Heart left ventricle (tissue), 16 donors: ENCODE measurements around the gene LYSMD3. TPM values are rescaled to one million over a fixed set of nuclear protein-coding genes. Genes with fewer than 3 reads are reported as not detected.
"Not testable (repeated sequence)": the region's sequence is repeated elsewhere in the genome, so short reads cannot be mapped to it uniquely, and the experiment has no call there.

Experiments
- ATAC-seq, 4 donors: fragments of 200-7000 bp; cut with Tn5 transposase; one replicate each; pipeline ENCODE4 v1.9.1; 2020 to 2022; ENCODE audit warnings: moderate library complexity in 4 of 4, mild to moderate bottlenecking in 3 of 4, moderate number of reproducible peaks in 1 of 4
- DNase-seq, 5 donors: peaks; one replicate each; pipeline ENCODE4 v3.0.0-alpha.2; 2020
- H3K27ac ChIP-seq, 12 donors: fragments of 200-600 bp; sonication (generic) in 4 of 12; one replicate each; pipeline versions ENCODE4 v1.5.0 to v1.8.0; 2016 to 2022; ENCODE audit warnings: mild to moderate bottlenecking in 2 of 12
- H3K27me3 ChIP-seq, 9 donors: fragments of 200-600 bp; sonication (generic) in 2 of 9; one replicate each; pipeline versions ENCODE4 v1.5.1 to v1.8.0; 2016 to 2022; ENCODE audit warnings: mild to moderate bottlenecking in 3 of 9
- H3K36me3 ChIP-seq, 9 donors: fragments of 200-600 bp; sonication (generic) in 2 of 9; one replicate each; pipeline versions ENCODE4 v1.5.0 to v1.8.0; 2018 to 2022; ENCODE audit warnings: mild to moderate bottlenecking in 2 of 9
- H3K4me1 ChIP-seq, 12 donors: fragments of 200-600 bp; sonication (generic) in 4 of 12; one replicate each; pipeline versions ENCODE4 v1.5.0 to v1.8.0; 2016 to 2022; ENCODE audit warnings: mild to moderate bottlenecking in 3 of 12
- H3K4me3 ChIP-seq, 12 donors: fragments of 200-600 bp; sonication (generic) in 4 of 12; one replicate each; pipeline versions ENCODE4 v1.5.0 to v1.8.0; 2017 to 2022; ENCODE audit warnings: mild to moderate bottlenecking in 9 of 12, moderate library complexity in 4 of 12
- H3K9me3 ChIP-seq, 12 donors: fragments of 200-600 bp; sonication (generic) in 4 of 12; one replicate each; pipeline versions ENCODE4 v1.5.0 to v1.8.0; 2016 to 2022; ENCODE audit warnings: mild to moderate bottlenecking in 1 of 12
- POLR2A ChIP-seq, 2 donors: fragments of 450-650 bp; IDR thresholded peaks; one replicate each; pipeline ENCODE4 v1.6.1; 2017; ENCODE audit warnings: antibody characterized with exemption in 2 of 2, mild to moderate bottlenecking in 2 of 2, moderate library complexity in 2 of 2
- WGBS, 4 donors: extraction: QIAGEN DNeasy Blood & Tissue Kit in 2 of 4; methylation state at CpG; one replicate each; pipeline versions ENCODE4 v1.1.5 to v1.1.7; 2013 to 2018; 5-methylcytosine and 5-hydroxymethylcytosine counted together
- intact Hi-C, 10 donors: fragments of 100-400 bp; cut with DNase I; formaldehyde crosslinking; loops; one replicate each; pipeline versions ENCODE4 v1.11.1 to v1.14.2; 2022
- long read RNA-seq, 3 donors: library from polyadenylated mRNA; unstranded; transcript quantifications; one replicate each; pipeline ENCODE4 v2.0.0, GENCODE V29; 2020 to 2021
- polyA plus RNA-seq, 2 donors: library from polyadenylated mRNA; stranded (reverse); fragments of 200-250 nt; gene quantifications; one replicate each; pipeline ENCODE4 v1.2.3, GENCODE V29; 2013
- total RNA-seq, 9 donors: library from RNA; depleted of rRNA in 2 of 9; stranded (reverse); fragments of >200 nt in 2 of 9; fragmentation: NEBNext Ultra II Directional in 3 of 9; extraction: Animal tissue kit (Norgen Biotek cat#: 25700) in 3 of 9; gene quantifications; one replicate each; pipeline versions ENCODE4 v1.1.0 to v1.2.4, GENCODE V29; 2016 to 2023
- TF ChIP-seq, protein P1 (sequence below), 12 donors: fragments of 200-600 bp; sonication (generic) in 4 of 12; IDR thresholded peaks; one replicate each; pipeline versions ENCODE4 v1.5.0 to v1.8.0; 2018 to 2022; ENCODE audit warnings: antibody characterized with exemption in 12 of 12, mild to moderate bottlenecking in 5 of 12
- donor health status: ischemic (EF 13 %, LVEDD 7.1; RV severe dilation, severe dysfunction).
- donor health status: healthy with polysubstance abuse.
- donor health status: DM: no; HTN: yes; CAD: no.
- donor health status: DM: no; HTN: no; CAD: no.
- donor health status: ischemic (EF 25% LVEDD 6.9; RV normal size, moderate dysfunction).
- donor health status: ischemic (EF 25% LVEDD 5.7; RV mildly dilated, moderate dysfunction).
- donor health status: healthy.
- donor health status: DM: yes; HTN: yes; CAD: no.
- donor health status: ischemic (EF 35%, LVEDD 5.7; RV mildly dilated, moderate dysfunction).
- donor health status: nonischemic (EF 11% LVEDD 7.7; RV severe dilation, severe dysfunction).
- donor health status: DM: yes; HTN: yes; CAD: no.
- donor health status: PGD.
- donor health status: ischemic (EF 29% LVEDD 5.4; RV normal size, mild dysfunction).
- donor health status: nonischemic (EF 23%, LVEDD 6.1; RV moderate dilation, normal function).

The LYSMD3 gene
- total RNA-seq = 10 to 100 TPM; 13.1 to 23.3 (median 18.4) TPM
- polyA plus RNA-seq = 10 to 100 TPM in 1 of 2 donors, 1 to 10 TPM in 1; 5.4 to 20.4 TPM
- long read RNA-seq, donor 1, full-length matches to known transcripts = 17 of 28 reads
- long read RNA-seq, donor 1, partial matches to known transcripts = 0 of 28 reads
- long read RNA-seq, donor 1, other reads (novel, unspliced or antisense) = 11 of 28 reads
- long read RNA-seq, donor 2, full-length matches to known transcripts = 32 of 42 reads
- long read RNA-seq, donor 2, partial matches to known transcripts = 3 of 42 reads
- long read RNA-seq, donor 2, other reads (novel, unspliced or antisense) = 7 of 42 reads
- long read RNA-seq, donor 3, full-length matches to known transcripts = 31 of 36 reads
- long read RNA-seq, donor 3, partial matches to known transcripts = 0 of 36 reads
- long read RNA-seq, donor 3, other reads (novel, unspliced or antisense) = 5 of 36 reads

DNA sequence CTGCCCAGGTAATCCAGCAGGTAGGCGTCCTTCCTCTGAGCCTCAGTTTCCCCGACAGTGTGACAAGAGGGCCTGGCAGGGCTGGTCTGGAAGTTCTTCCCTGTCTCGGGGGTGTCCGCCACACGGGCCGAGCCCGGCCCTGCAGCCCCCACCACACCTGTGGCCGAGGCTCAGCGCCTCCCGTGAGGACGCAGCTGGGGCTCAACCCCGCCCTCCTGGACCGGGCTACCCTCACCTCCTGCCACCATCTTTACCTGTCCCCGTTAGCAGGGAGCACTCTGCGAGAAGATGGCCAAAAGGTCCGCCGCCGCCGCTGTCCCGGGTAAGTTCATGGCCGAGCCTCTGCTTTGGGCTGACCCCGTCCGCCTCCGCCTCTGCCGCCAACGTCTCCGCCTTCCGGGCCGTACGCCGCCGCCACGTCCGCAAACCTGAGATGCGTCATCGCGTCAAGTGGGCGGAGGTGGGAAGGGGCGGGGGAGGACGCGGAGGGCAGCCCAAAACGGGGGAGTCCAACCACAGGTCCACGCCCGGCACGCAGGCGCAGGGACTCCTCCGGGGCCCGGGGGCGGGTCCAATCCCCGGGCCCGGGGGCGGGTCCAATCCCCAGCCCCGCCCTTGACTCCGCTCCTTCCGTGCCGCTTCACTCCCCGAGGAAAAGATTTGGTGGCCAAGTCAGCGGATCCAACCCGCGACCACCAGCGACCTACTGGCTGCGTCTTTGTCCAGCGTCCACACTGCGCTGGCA, at the start of gene LYSMD3:
LYSMD3 (minus strand) TSS at position 391 of the 745 bp plus-strand sequence. CDS start 4,295 bp downstream, outside the sequence.
- no peaks in the 10 kb centered on the region for H3K9me3 ChIP-seq
- peak; percentile 99 to 100 (median 100) for ATAC-seq
- peaks cover 0 to 34% (median 27%) of the 10 kb centered on the region in 12 donors for H3K4me1 ChIP-seq
- peaks cover 0 to 15% (median 9%) of the 10 kb centered on the region in 9 donors for H3K36me3 ChIP-seq
- TF ChIP-seq, protein P1, sequence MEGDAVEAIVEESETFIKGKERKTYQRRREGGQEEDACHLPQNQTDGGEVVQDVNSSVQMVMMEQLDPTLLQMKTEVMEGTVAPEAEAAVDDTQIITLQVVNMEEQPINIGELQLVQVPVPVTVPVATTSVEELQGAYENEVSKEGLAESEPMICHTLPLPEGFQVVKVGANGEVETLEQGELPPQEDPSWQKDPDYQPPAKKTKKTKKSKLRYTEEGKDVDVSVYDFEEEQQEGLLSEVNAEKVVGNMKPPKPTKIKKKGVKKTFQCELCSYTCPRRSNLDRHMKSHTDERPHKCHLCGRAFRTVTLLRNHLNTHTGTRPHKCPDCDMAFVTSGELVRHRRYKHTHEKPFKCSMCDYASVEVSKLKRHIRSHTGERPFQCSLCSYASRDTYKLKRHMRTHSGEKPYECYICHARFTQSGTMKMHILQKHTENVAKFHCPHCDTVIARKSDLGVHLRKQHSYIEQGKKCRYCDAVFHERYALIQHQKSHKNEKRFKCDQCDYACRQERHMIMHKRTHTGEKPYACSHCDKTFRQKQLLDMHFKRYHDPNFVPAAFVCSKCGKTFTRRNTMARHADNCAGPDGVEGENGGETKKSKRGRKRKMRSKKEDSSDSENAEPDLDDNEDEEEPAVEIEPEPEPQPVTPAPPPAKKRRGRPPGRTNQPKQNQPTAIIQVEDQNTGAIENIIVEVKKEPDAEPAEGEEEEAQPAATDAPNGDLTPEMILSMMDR (IDR thresholded peaks at IDR 0.05) = no peak
- peak in 1 of 2 donors; percentile 85 for TF ChIP-seq POLR2A (IDR thresholded peaks at IDR 0.05)
- 0% methylated on average over 33 to 64 of the region's 64 CpGs for WGBS, 4 donors
- H3K4me3 ChIP-seq = peak within 1 kb of the TSS; percentile 79 to 99 (median 94)
- H3K27ac ChIP-seq = peak within 1 kb of the TSS; percentile 84 to 98 (median 96)
- intact Hi-C loops = loop anchor here (1.0 to 10.0 kb wide), 9 partner anchors 52 to 121 kb away; partner anchors contain the start of genes MBLAC2 (in 6 of the 10), POLR3G (in 6 of the 10) and CETN3 (in 2 of the 10)
- peaks cover 0 to 11% (median 0%) of the 10 kb centered on the region in 9 donors for H3K27me3 ChIP-seq
- peak; percentile 98 to 99 (median 98) for DNase-seq

DNA sequence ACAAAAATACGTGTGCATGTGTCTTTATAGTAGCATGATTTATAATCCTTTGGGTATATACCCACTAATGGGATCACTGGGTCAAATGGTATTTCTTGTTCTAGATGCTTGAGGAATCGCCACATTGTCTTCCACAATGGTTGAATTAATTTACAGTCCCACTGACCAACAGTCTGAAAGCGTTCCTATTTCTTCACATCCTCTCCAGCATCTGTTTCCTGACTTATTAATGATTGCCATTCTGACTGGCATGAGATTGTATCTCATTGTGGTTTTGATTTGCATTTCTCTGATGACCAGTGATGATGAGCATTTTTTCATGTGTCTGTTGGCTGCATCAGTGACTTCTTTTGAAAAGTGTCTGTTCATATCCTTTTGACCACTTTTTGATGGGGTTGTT, 47.2 kb upstream of the LYSMD3 start:
- H3K27ac ChIP-seq, H3K4me1 ChIP-seq, intact Hi-C loops, H3K4me3 ChIP-seq, H3K27me3 ChIP-seq, DNase-seq, H3K36me3 ChIP-seq, ATAC-seq: not testable (repeated sequence)
- peaks cover 0 to 26% (median 2%) of the 10 kb centered on the region in 12 donors for H3K9me3 ChIP-seq
- WGBS, 4 donors = 78 to 88% (median 87%) methylated on average over 3 of the region's 3 CpGs

DNA sequence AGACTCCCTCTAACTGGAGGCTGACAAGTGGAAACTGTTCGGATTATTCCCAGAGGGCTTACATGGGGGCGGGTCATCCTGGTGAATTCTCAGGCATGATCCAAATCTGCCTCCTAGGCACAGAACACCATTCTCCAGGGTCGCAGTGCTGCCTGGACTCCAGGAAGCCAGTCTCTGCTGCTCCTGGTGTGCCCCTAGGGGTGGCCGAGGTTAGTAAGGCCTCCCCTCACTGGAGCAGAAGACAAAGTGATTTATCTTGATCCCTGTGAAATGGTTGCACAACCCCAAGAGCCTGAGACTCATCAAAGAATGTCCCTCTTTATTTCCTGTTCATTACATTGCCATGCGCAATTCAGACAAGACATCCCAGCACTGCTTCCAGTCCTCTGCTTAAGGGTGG, 46.3 kb upstream of the LYSMD3 start:
- ATAC-seq = no peak
- H3K4me1 ChIP-seq = no peaks in the 10 kb centered on the region

DNA sequence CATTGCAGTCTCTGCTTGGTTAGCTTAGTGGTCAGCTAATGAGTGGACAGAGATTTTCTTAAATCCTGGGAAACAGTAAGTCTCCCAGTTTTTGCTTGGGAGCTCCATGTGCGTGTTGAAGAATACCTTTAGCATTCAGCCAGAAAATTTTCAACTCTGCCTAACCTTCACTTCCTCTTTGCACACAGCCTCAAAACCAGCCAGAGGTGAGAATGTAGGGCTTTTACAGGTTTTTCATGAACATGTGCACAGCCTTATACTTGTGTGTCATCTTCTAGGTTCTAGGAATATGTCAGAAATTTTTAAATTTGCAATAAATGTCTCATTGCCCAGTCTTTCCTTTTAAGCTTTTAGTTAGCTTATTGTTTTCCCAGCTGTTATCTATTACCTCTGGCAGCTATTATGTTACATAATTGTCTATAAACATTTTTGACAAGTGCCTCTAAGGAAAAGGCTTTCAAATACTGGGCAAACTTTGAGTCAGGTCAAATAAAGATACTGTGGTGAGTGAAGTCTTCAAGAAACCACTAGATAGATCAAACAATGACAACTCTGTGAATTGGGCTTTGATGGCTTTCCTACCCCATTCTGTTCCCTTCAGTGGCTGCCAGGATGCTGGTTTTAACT, 41.9 kb upstream of the LYSMD3 start:
- Histone ChIP-seq H3K27me3 (peaks cover 0 to 3% (median 0%) of the 10 kb centered on the region in 9 donors), H3K27ac (no peak overlapping the region), H3K4me1 (no peaks in the 10 kb centered on the region), H3K36me3 (no peaks in the 10 kb centered on the region), H3K9me3 (peaks cover 0 to 23% (median 0%) of the 10 kb centered on the region in 12 donors), H3K4me3 (no peak overlapping the region)
- DNase-seq = no peak
- intact Hi-C loops = no loop called here
- ATAC-seq = no peak
- TF ChIP-seq, protein P1 (IDR thresholded peaks at IDR 0.05) = no peak
- TF ChIP-seq POLR2A (IDR thresholded peaks at IDR 0.05) = no peak
- WGBS, 4 donors = 87 to 96% (median 93%) methylated on average over 1 of the region's 1 CpG

More for the DNA sequence above, 46.3 kb upstream of the LYSMD3 start:
- Histone ChIP-seq H3K27ac (no peak overlapping the region), H3K36me3 (no peaks in the 10 kb centered on the region), H3K4me3 (no peak overlapping the region), H3K27me3 (peaks cover 0 to 3% (median 0%) of the 10 kb centered on the region in 9 donors), H3K9me3 (peaks cover 0 to 28% (median 2%) of the 10 kb centered on the region in 12 donors)
- TF ChIP-seq, protein P1 (IDR thresholded peaks at IDR 0.05) = no peak
- no peak for TF ChIP-seq POLR2A (IDR thresholded peaks at IDR 0.05)
- WGBS, 4 donors = 75 to 89% (median 80%) methylated on average over 4 to 5 of the region's 5 CpGs
- intact Hi-C loops = no loop called here
- DNase-seq = no peak
